A549 (cell line): ENCODE results near the gene PTP4A2.

ENCODE experiments used
- EP300 ChIP-seq, 2 experiments: fragments of >200 bp; sonication (Bioruptor Twin); formaldehyde crosslinking; IDR thresholded peaks; 2 replicates in 1 of 2; 3 replicates in 1 of 2; pipeline ENCODE4 v1.6.1; 2016 to 2017
- RAD21 ChIP-seq, 2 experiments: fragments of >200 bp in 1 of 2; sonication (Bioruptor Twin) in 1 of 2; formaldehyde crosslinking in 1 of 2; IDR thresholded peaks in 1 of 2; conservative IDR thresholded peaks in 1 of 2; 2 replicates in 1 of 2; 3 replicates in 1 of 2; pipeline ENCODE4 v1.6.1; 2012 to 2018; ENCODE audit warnings: inconsistent platforms in 1 of 2
- TF ChIP-seq, protein P1 (sequence below): fragments of >200 bp; sonication (Bioruptor Twin); formaldehyde crosslinking; IDR thresholded peaks from 3 replicates; pipeline ENCODE4 v1.5.1; 2016

GRCh38 chr1:31987135-31987619 lies 49.0 kb upstream of the PTP4A2 start:
- TF ChIP-seq, protein P1, sequence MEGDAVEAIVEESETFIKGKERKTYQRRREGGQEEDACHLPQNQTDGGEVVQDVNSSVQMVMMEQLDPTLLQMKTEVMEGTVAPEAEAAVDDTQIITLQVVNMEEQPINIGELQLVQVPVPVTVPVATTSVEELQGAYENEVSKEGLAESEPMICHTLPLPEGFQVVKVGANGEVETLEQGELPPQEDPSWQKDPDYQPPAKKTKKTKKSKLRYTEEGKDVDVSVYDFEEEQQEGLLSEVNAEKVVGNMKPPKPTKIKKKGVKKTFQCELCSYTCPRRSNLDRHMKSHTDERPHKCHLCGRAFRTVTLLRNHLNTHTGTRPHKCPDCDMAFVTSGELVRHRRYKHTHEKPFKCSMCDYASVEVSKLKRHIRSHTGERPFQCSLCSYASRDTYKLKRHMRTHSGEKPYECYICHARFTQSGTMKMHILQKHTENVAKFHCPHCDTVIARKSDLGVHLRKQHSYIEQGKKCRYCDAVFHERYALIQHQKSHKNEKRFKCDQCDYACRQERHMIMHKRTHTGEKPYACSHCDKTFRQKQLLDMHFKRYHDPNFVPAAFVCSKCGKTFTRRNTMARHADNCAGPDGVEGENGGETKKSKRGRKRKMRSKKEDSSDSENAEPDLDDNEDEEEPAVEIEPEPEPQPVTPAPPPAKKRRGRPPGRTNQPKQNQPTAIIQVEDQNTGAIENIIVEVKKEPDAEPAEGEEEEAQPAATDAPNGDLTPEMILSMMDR: no peak
- TF ChIP-seq RAD21 (conservative IDR thresholded peaks at IDR 0.05 in 1 of 2, IDR thresholded peaks at IDR 0.05 in 1 of 2) (no peak), EP300 (IDR thresholded peaks at IDR 0.05) (no peak)
